Adrenal gland (tissue), 12 donors: ENCODE data around the gene LORICRIN. TPM values are rescaled to one million over a fixed set of nuclear protein-coding genes. Genes with fewer than 3 reads are reported as not detected.

Source experiments
- DNase-seq, 7 donors: peaks; one replicate each; pipeline ENCODE4 v3.0.0-alpha.2; 2019 to 2020
- H3K27ac ChIP-seq, 5 donors: fragments of 200-600 bp; sonication (generic) in 4 of 5; 1 replicate in 3 of 5; 2 replicates in 2 of 5; pipeline versions ENCODE4 v1.5.1 to v1.8.0; 2016 to 2020; ENCODE audit warnings: mild to moderate bottlenecking in 1 of 5
- H3K27me3 ChIP-seq: fragments of 200-600 bp; 2 replicates; pipeline ENCODE4 v1.8.0; 2021
- H3K36me3 ChIP-seq, 2 donors: fragments of 200-600 bp; replicated peaks in 1 of 2; 1 replicate in 1 of 2; 2 replicates in 1 of 2; pipeline versions ENCODE4 v1.5.1 to v1.8.0; 2018 to 2022
- H3K4me1 ChIP-seq, 2 donors: fragments of 200-600 bp; replicated peaks in 1 of 2; 1 replicate in 1 of 2; 2 replicates in 1 of 2; pipeline versions ENCODE4 v1.5.1 to v1.8.0; 2018 to 2021
- H3K4me3 ChIP-seq, 4 donors: fragments of 200-600 bp; sonication (generic) in 3 of 4; one replicate each; pipeline ENCODE4 v1.5.1; 2016 to 2018
- H3K9me3 ChIP-seq, 3 donors: fragments of 200-600 bp; sonication (generic) in 1 of 3; replicated peaks in 1 of 3; 1 replicate in 2 of 3; 2 replicates in 1 of 3; pipeline versions ENCODE4 v1.5.1 to v1.8.0; 2016 to 2021
- POLR2A ChIP-seq, 2 donors: fragments of 450-650 bp; IDR thresholded peaks; one replicate each; pipeline ENCODE4 v1.6.1; 2017; ENCODE audit warnings: antibody characterized with exemption in 2 of 2, mild to moderate bottlenecking in 2 of 2, moderate library complexity in 1 of 2
- WGBS, 4 donors: extraction: QIAGEN DNeasy Blood & Tissue Kit in 2 of 4; methylation state at CpG; one replicate each; pipeline versions ENCODE4 v1.1.5 to v1.1.7; 2013 to 2017; 5-methylcytosine and 5-hydroxymethylcytosine counted together
- intact Hi-C, 2 donors: fragments of 100-400 bp; cut with DNase I; formaldehyde crosslinking; loops; one replicate each; pipeline versions ENCODE4 v1.14.1 to v1.15.0; 2022 to 2023
- polyA plus RNA-seq, 3 donors: library from polyadenylated mRNA; stranded (reverse); fragments of 200-250 nt in 2 of 3; fragments of 350-450 nt in 1 of 3; fragmentation: Illumina TruSeq in 1 of 3; extraction: RNeasy Lipid Tissue Mini Kit (QIAGEN cat#74804) in 1 of 3; gene quantifications; one replicate each; pipeline ENCODE4 v1.2.3, GENCODE V29; 2013 to 2014
- total RNA-seq, 9 donors: library from RNA; depleted of rRNA in 4 of 9; stranded (reverse); fragments of >200 nt in 4 of 9; fragments of 120-200 nt in 1 of 9; fragmentation: NEBNext Ultra II Directional in 1 of 9; extraction: Animal tissue kit (Norgen Biotek cat#: 25700) in 1 of 9; gene quantifications; one replicate each; pipeline versions ENCODE4 v1.1.0 to v1.2.4, GENCODE V29; 2013 to 2023
- TF ChIP-seq, protein P1 (sequence below), 6 experiments: fragments of 450-650 bp in 4 of 6; fragments of 200-600 bp in 2 of 6; sonication (generic) in 1 of 6; IDR thresholded peaks; 1 replicate in 5 of 6; 2 replicates in 1 of 6; pipeline versions ENCODE4 v1.5.1 to v1.8.0; 2016 to 2021; ENCODE audit warnings: antibody characterized with exemption in 6 of 6, mild to moderate bottlenecking in 2 of 6, moderate library complexity in 1 of 6
- donor health status: healthy with polysubstance abuse.
- donor health status: Bipolar disorder and iron deficiency.
- donor health status: DM: yes; HTN: yes; CAD: no.
- donor health status: DM: no; HTN: no; CAD: no.
- donor health status: DM: no; HTN: no; CAD: no.
- donor health status: DM: yes; HTN: yes; CAD: no.

Gene LORICRIN
- total and polyA plus RNA-seq, 12 donors: not detected

DNA sequence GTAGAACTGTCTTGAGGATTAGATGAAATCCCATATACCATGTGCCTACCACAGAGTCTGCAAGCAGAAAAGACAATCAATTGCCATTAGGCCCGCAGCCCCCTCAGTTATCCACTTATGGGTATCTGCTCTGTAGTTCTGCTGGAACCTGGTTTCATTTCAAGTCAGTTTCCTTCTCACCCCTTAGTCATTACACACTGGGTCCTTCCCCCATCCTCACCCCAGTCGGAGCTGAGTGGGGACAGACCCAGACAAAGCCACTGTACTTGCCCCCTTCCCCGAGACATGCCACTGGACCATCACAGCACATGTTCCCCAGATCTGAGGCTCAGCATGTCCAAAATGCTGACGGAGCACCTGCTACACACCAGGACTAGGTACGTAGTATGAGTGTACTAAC is 32.0 kb downstream of the LORICRIN start:
- H3K4me1 ChIP-seq: no peaks in the 10 kb centered on the region
- 70 to 91% (median 80%) methylated on average over 5 of the region's 5 CpGs for WGBS, 4 donors
- H3K4me3 ChIP-seq: no peak overlapping the region
- H3K27ac ChIP-seq: no peak overlapping the region
- H3K36me3 ChIP-seq: no peaks in the 10 kb centered on the region
- no peak for DNase-seq
- peaks cover 11% of the 10 kb centered on the region for H3K27me3 ChIP-seq
- TF ChIP-seq, protein P1, sequence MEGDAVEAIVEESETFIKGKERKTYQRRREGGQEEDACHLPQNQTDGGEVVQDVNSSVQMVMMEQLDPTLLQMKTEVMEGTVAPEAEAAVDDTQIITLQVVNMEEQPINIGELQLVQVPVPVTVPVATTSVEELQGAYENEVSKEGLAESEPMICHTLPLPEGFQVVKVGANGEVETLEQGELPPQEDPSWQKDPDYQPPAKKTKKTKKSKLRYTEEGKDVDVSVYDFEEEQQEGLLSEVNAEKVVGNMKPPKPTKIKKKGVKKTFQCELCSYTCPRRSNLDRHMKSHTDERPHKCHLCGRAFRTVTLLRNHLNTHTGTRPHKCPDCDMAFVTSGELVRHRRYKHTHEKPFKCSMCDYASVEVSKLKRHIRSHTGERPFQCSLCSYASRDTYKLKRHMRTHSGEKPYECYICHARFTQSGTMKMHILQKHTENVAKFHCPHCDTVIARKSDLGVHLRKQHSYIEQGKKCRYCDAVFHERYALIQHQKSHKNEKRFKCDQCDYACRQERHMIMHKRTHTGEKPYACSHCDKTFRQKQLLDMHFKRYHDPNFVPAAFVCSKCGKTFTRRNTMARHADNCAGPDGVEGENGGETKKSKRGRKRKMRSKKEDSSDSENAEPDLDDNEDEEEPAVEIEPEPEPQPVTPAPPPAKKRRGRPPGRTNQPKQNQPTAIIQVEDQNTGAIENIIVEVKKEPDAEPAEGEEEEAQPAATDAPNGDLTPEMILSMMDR (IDR thresholded peaks at IDR 0.05): no peak
- no peak for TF ChIP-seq POLR2A (IDR thresholded peaks at IDR 0.05)
- no peaks in the 10 kb centered on the region for H3K9me3 ChIP-seq
- intact Hi-C loops: no loop called here

DNA sequence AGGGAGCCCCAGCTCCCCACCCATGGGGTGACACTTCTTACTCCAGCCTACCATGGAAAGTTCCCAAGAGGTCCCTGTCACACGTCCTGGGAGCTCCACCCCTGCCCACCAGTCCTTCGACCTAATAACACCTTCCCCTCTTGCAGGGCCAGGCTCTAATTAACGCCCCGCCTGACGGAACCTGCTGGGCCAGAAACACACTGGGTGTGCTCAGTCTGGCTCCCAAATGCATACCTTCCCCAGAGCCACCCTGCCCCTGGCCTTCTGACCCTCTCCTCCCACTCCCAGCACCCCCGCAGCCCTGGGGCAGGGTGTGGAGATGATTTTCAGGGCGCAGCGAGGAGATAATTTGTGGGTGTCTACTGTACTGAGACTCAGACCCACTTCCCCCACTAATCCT is 32.7 kb downstream of the LORICRIN start:
- Histone ChIP-seq H3K27ac (no peak overlapping the region), H3K9me3 (no peaks in the 10 kb centered on the region), H3K27me3 (peaks cover 11% of the 10 kb centered on the region), H3K36me3 (no peaks in the 10 kb centered on the region), H3K4me1 (no peaks in the 10 kb centered on the region), H3K4me3 (no peak overlapping the region)
- WGBS, 4 donors: 57 to 85% (median 63%) methylated on average over 3 to 8 of the region's 8 CpGs
- TF ChIP-seq POLR2A (IDR thresholded peaks at IDR 0.05): no peak
- TF ChIP-seq, protein P1 (IDR thresholded peaks at IDR 0.05): no peak
- intact Hi-C loops: no loop called here
- no peak for DNase-seq

DNA sequence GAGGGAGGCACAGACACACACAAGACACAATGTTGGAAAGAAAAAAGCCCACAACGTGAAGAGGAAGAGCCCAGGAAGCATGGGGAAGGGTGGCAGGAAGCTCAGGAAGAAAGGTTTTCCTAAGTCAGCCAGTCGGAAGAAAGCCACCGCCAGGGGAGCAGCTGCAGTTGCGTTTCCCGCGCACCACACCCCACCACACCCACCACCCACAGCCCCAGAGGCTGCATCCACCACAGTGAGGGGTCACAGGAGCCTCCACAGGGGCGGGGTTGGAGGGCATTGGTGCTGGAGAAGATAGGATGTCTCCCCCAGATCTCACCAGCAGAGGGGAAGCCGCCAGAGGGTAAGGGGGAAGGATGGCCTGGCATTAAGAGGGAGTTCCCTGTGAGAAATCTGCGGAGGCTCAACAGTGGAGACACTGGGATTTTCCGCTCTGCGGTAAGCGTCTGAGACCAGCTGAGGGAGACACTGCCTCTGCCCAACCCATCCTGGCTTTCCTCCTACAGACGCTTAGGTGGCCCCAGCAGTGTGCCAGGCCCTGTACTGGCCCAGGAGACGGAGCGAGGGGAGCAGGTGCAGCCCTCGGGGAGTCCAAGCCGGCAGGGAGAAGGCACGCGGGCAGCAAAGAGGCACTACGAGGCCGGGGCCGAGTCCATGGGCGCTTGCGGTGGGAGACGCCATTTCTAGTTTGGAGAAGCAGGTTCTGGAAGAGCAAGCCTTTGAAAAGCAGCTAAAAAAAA is 33.4 kb downstream of the LORICRIN start:
- 59 to 70% (median 68%) methylated on average over 24 to 25 of the region's 25 CpGs for WGBS, 4 donors
- DNase-seq: no peak

DNA sequence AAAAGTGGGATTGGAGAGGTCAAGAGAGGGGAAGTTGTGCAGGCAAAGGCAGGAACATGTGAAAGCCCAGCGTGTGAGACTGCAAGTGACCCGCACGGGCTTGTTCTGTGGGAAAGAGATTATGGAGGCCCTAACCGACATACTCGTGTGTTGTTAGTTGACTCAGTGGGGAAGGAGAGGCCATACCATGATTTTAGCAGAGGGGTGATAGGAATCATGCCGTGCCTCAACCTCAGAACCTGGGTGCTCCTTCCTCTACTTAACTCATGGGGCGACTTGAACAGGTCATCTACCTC is 33.9 kb downstream of the LORICRIN start:
- H3K4me1 ChIP-seq: no peaks in the 10 kb centered on the region
- no peak for DNase-seq
- intact Hi-C loops: no loop called here
- no peaks in the 10 kb centered on the region for H3K9me3 ChIP-seq
- H3K4me3 ChIP-seq: no peak overlapping the region
- no peak for TF ChIP-seq POLR2A (IDR thresholded peaks at IDR 0.05)
- TF ChIP-seq, protein P1 (IDR thresholded peaks at IDR 0.05): no peak
- no peak overlapping the region for H3K27ac ChIP-seq
- no peaks in the 10 kb centered on the region for H3K36me3 ChIP-seq
- WGBS, 4 donors: 73 to 81% (median 75%) methylated on average over 7 of the region's 7 CpGs
- peaks cover 11% of the 10 kb centered on the region for H3K27me3 ChIP-seq

More for the DNA sequence above, 33.4 kb downstream of the LORICRIN start:
- Histone ChIP-seq H3K4me3 (no peak overlapping the region), H3K27me3 (peaks cover 11% of the 10 kb centered on the region), H3K9me3 (no peaks in the 10 kb centered on the region), H3K27ac (no peak overlapping the region), H3K36me3 (no peaks in the 10 kb centered on the region), H3K4me1 (no peaks in the 10 kb centered on the region)
- no peak for TF ChIP-seq POLR2A (IDR thresholded peaks at IDR 0.05)
- TF ChIP-seq, protein P1 (IDR thresholded peaks at IDR 0.05): no peak
- intact Hi-C loops: no loop called here
